AG09309 (cell line): ENCODE data around the gene MEGF11.

Source experiments
- DNase-seq: peaks from one replicate; pipeline ENCODE4 v3.0.0-alpha.2; 2010; ENCODE audit warnings: low read depth
- H3K4me3 ChIP-seq: 2 replicates; pipeline ENCODE4 v1.5.1; 2011; ENCODE audit warnings: mild to moderate bottlenecking, low read depth, low read length, moderate library complexity; ENCODE audit not compliant: control insufficient read depth
- CTCF ChIP-seq: IDR thresholded peaks from 2 replicates; pipeline ENCODE4 v1.5.1; 2011; ENCODE audit warnings: mild to moderate bottlenecking, low read depth, low read length, inconsistent platforms; ENCODE audit not compliant: insufficient read depth, control insufficient read depth; ENCODE audit errors: missing control alignments

The MEGF11 gene

DNA sequence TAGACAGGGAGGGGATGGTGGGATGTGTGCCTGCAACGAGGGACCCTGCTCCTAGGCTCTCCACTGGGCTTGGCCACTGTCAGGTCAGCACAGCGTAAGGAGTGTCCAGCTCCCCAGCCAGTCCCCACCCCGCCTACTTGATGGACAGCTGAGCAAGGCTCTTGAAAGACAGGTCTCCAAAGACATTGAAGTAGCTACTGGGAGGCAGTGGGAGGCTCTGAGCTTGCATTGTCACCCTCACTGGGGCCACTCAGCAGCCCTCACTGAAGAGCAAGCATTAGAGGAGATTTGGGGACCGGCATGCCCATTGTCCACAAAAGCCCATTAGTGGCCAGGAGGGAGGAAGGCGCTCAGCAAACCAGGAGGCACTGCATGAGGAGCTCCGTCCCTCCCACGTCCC lies 146.5 kb downstream of the MEGF11 start:
- no peak overlapping the region for H3K4me3 ChIP-seq
- DNase-seq: no peak
- TF ChIP-seq CTCF: no peak

- DNase-seq: no peak
- TF ChIP-seq CTCF: no peak
- H3K4me3 ChIP-seq: no peak overlapping the region
Observed at GRCh38 chr15:66105286-66106265, 148.0 kb downstream of the MEGF11 start.

GRCh38 chr15:66103293-66103590 lies 150.3 kb downstream of the MEGF11 start:
- H3K4me3 ChIP-seq: no peak overlapping the region
- no peak for DNase-seq
- TF ChIP-seq CTCF: no peak

GRCh38 chr15:66102563-66103292 lies 150.8 kb downstream of the MEGF11 start:
- TF ChIP-seq CTCF: no peak
- no peak for DNase-seq
- no peak overlapping the region for H3K4me3 ChIP-seq

- no peak for DNase-seq
- TF ChIP-seq CTCF: no peak
- no peak overlapping the region for H3K4me3 ChIP-seq
Observed at GRCh38 chr15:66101715-66102395, 151.7 kb downstream of the MEGF11 start.

DNA sequence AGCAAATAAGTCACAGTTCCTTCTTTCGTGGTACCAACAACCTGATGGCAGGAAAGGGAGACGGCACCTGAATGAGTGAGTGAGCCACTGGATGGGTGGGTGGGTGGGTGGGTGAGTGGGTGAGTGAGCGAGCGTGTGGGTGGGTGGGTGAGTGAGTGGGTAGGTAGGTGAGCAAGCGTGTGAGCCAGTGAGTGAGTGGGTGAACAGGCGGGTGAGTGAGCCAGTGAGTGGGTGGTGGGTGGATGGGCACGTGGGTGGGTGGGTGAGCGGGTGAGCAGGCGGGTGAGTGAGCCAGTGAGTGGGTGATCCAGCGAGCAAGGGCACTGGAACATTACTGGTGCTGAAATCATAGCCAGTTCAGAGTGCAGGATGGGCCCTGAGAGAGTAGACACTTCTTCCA lies 152.8 kb downstream of the MEGF11 start:
- no peak for TF ChIP-seq CTCF
- DNase-seq: no peak
- no peak overlapping the region for H3K4me3 ChIP-seq
